Brain microvascular endothelial cell (primary cell): ENCODE results near the gene AASDH.
A peak's percentile ranks its signal among the peaks of the same experiment; 100 is the strongest.

Source experiments
- DNase-seq: peaks from one replicate; pipeline ENCODE4 v3.0.0-alpha.2; 2020
- H3K27ac ChIP-seq: fragments of 250-450 bp; sonication (Bioruptor Pico); 2 replicates; pipeline ENCODE4 v1.5.1; 2020; ENCODE audit warnings: mild to moderate bottlenecking, moderate library complexity
- H3K27me3 ChIP-seq: fragments of 250-450 bp; sonication (Bioruptor Pico); replicated peaks from 2 replicates; pipeline ENCODE4 v1.5.1; 2020; ENCODE audit warnings: mild to moderate bottlenecking
- H3K36me3 ChIP-seq: fragments of 250-450 bp; sonication (Bioruptor Pico); replicated peaks from 2 replicates; pipeline ENCODE4 v1.5.1; 2020; ENCODE audit warnings: mild to moderate bottlenecking
- H3K4me3 ChIP-seq: 2 replicates; pipeline ENCODE4 v1.5.1; 2011; ENCODE audit warnings: low read depth, mild to moderate bottlenecking, control low read depth, low read length, moderate library complexity
- in situ Hi-C: cut with HindIII; loops from 2 replicates; pipeline ENCODE4 v1.10.0; 2017; ENCODE audit warnings: low sequenced_read_pairs, low pct_ligation_motif_present
- TF ChIP-seq, protein P1 (sequence below): IDR thresholded peaks from 2 replicates; pipeline ENCODE4 v1.5.1; 2011; ENCODE audit warnings: low read depth, mild to moderate bottlenecking, moderate library complexity, low read length, control low read depth, inconsistent platforms; ENCODE audit errors: missing control alignments

AASDH gene

GRCh38 chr4:56313132-56313531 lies 74.2 kb downstream of the AASDH start:
- Histone ChIP-seq H3K27me3 (no peaks in the 10 kb centered on the region), H3K36me3 (no peaks in the 10 kb centered on the region), H3K27ac (no peak overlapping the region), H3K4me3 (no peak overlapping the region)
- in situ Hi-C loops: no loop called here
- no peak for DNase-seq
- TF ChIP-seq, protein P1, sequence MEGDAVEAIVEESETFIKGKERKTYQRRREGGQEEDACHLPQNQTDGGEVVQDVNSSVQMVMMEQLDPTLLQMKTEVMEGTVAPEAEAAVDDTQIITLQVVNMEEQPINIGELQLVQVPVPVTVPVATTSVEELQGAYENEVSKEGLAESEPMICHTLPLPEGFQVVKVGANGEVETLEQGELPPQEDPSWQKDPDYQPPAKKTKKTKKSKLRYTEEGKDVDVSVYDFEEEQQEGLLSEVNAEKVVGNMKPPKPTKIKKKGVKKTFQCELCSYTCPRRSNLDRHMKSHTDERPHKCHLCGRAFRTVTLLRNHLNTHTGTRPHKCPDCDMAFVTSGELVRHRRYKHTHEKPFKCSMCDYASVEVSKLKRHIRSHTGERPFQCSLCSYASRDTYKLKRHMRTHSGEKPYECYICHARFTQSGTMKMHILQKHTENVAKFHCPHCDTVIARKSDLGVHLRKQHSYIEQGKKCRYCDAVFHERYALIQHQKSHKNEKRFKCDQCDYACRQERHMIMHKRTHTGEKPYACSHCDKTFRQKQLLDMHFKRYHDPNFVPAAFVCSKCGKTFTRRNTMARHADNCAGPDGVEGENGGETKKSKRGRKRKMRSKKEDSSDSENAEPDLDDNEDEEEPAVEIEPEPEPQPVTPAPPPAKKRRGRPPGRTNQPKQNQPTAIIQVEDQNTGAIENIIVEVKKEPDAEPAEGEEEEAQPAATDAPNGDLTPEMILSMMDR: no peak

GRCh38 chr4:56311299-56311975 lies 75.9 kb downstream of the AASDH start:
- Histone ChIP-seq H3K4me3 (no peak overlapping the region), H3K27me3 (no peaks in the 10 kb centered on the region), H3K36me3 (no peaks in the 10 kb centered on the region), H3K27ac (no peak overlapping the region)
- in situ Hi-C loops: no loop called here
- no peak for DNase-seq
- TF ChIP-seq, protein P1: no peak

DNA sequence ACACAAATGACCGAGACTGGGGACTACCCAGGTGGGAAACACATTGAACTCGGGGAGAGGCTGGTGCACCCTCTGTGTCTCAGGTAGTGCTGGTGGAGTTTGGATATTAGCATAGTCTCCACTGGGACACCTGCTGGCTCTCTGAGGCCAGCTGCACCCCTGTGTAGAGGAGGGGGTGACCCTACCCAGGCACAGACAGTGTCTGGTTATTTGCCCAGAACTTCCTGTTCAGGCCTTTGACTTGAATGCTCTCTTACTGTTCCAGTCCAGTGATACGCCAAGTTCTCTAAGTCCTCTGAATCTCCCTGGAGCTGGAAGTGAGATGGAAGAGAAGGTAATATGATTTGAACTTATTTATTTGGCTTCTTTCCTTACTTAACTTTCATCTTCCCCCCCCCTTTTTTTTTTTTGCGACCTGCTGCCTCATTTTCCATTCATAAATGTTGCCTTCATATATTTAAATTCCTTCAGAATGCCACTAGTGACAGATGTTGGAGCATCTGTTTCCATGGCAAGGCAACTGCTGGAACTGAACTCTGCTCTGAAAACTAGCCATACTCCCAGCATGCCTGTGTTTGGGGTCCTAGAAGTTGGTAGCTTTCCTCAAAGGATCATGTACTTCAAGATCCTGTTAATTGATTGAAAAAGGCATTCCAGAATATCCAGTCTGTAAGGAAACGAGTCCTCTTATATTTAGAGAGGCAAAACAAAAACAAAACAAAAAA lies 76.7 kb downstream of the AASDH start:
- Histone ChIP-seq H3K36me3 (no peaks in the 10 kb centered on the region), H3K4me3 (no peak overlapping the region), H3K27me3 (no peaks in the 10 kb centered on the region), H3K27ac (no peak overlapping the region)
- in situ Hi-C loops: no loop called here
- no peak for DNase-seq
- TF ChIP-seq, protein P1: no peak

DNA sequence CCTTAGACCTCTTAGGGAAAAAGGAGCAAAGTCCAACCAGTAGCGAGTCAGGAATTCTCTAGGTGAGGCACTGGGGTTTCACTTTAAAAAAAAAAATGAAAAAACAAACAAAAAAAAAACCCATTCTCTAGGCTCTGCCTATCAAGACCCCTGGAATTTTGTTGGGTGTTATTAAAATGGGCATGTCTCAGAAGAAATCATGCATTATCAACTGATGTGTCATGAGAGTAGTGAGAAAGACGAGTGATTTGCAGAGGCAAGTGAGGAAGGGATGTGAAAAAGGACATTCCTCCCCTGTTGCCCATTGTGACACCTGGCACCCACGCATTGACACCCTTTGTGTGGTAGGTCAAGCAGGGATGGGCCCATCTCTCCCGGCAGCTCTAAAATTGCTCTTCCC lies 78.9 kb downstream of the AASDH start:
- DNase-seq: no peak
- no peaks in the 10 kb centered on the region for H3K36me3 ChIP-seq
- no peak overlapping the region for H3K4me3 ChIP-seq
- TF ChIP-seq, protein P1: no peak
- H3K27me3 ChIP-seq: no peaks in the 10 kb centered on the region
- in situ Hi-C loops: no loop called here
- no peak overlapping the region for H3K27ac ChIP-seq

- Histone ChIP-seq H3K4me3 (no peak overlapping the region), H3K27me3 (no peaks in the 10 kb centered on the region), H3K27ac (no peak overlapping the region), H3K36me3 (no peaks in the 10 kb centered on the region)
- TF ChIP-seq, protein P1: no peak
- peak; percentile 9 for DNase-seq
- in situ Hi-C loops: no loop called here
These were observed 79.9 kb downstream of the AASDH start for GRCh38 chr4:56307423-56307822.

GRCh38 chr4:56305390-56305789 lies 81.9 kb downstream of the AASDH start:
- in situ Hi-C loops: no loop called here
- TF ChIP-seq, protein P1: no peak
- Histone ChIP-seq H3K4me3 (no peak overlapping the region), H3K27me3 (no peaks in the 10 kb centered on the region), H3K36me3 (no peaks in the 10 kb centered on the region), H3K27ac (no peak overlapping the region)
- DNase-seq: no peak
